Stimulated activated CD4-positive, alpha-beta T cell treated with anti-CD3 and anti-CD28 coated beads, Interleukin-12 subunit alpha, Interleukin-12 subunit beta, amount 100 ng/mL, for 4 hours (primary cell): ENCODE results near the gene TBATA.

Experiments used
- DNase-seq: peaks from one replicate; pipeline ENCODE4 v3.0.0-alpha.2; 2020

TBATA gene

DNA sequence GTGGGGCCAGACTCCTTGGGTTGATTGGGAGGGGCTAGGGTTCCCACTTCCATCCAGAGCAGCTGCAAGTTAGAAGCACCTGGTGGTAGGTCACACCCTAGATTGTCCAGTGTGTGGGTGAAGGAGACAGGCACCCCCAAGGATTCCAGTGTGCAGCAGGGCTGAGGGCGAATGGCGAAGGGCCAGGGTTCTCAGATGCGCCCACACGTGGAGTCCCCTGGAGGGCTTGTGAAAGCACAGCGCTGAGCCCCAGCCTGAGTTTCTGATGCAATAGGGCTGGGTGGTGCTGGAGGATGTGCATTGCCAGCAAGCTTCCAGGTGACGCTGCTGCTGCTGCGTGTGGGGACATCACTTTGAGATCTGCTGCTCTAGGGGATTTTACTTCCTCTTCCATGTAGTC is 25.4 kb downstream of the TBATA start:
- no peak for DNase-seq

GRCh38 chr10:70758757-70759514 is 26.2 kb downstream of the TBATA start:
- DNase-seq = peak; percentile 59

GRCh38 chr10:70757856-70758255 is 27.3 kb downstream of the TBATA start:
- no peak for DNase-seq

DNA sequence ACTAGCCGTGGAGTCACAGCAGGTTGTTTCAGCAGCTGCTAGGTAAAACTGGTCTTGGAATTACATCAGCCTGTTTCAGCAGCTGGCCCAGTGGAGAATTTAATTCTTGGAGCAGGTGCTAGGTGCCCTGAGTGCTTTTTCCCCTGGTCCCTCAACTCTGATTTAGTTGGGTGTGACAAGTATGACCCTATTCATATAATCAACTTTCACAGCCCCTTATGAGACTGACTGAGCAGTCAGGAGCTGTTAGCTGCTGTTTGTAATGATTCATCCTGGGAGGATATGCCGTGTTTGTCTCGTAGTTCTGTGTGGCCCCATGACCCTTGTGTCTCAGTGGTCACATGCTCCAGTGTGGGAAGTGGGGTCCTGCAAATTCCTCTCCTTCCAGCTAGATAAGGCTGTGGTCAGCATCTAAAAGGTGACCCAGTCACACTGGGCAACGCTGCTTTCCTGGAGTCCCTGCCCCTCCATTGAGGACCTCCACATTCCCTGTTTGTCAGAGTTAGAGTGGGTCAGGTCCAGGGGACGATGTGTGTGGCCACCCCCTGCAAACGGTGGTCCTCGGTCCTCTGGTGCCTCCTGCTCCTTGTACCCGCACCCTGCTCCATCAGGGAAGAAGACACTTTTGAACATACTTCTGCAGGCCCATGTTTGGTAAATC is 28.3 kb downstream of the TBATA start:
- no peak for DNase-seq

- DNase-seq = no peak
These were observed 31.1 kb downstream of the TBATA start for GRCh38 chr10:70753841-70754621.

- DNase-seq = no peak
These were observed 32.0 kb downstream of the TBATA start for GRCh38 chr10:70753026-70753663.

DNA sequence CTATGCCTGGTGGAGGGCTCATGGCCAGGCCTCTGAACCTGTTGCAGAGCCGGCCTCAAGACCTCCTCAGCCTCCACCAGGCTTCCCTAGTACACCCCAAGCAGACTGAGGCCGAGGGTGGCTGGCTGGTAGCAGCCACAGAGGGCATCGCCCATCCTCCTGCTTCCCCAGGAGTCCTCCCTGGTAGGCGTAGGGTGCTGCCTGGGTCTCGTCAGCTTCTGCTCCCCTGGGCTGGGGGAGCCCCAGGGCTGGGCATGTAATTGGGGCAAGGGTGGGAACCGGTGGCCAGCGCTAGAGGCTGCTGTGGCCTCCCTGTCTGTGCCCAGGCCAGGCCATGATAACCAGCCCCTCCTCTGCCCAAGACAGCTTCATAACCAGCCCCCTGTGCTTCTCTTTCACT is 32.6 kb downstream of the TBATA start:
- DNase-seq = no peak

- no peak for DNase-seq
These were observed 33.2 kb downstream of the TBATA start for GRCh38 chr10:70751991-70752390.

GRCh38 chr10:70751356-70751755 is 33.8 kb downstream of the TBATA start:
- DNase-seq = no peak

GRCh38 chr10:70750156-70750703 is 34.9 kb downstream of the TBATA start:
- DNase-seq = no peak

DNA sequence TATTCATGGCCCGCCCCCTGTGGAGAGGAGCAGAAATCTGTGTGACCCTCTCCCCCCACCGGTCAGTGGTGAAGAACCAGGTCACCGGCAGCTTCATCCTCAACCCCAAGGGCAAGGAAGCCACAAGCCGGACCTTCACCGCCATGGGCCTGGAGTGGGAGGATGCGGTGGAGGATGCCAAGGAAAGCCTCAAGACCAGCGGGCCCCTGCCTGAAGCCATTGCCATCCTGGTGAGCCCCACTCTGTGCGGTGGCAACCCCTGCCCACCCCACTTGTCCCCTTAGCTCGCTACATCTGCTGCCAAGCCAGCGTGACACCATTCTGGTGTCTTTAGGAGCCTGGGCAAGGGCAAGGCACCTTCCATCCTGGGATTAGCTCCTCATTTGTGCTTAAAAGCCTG is 35.4 kb downstream of the TBATA start:
- DNase-seq = no peak

DNA sequence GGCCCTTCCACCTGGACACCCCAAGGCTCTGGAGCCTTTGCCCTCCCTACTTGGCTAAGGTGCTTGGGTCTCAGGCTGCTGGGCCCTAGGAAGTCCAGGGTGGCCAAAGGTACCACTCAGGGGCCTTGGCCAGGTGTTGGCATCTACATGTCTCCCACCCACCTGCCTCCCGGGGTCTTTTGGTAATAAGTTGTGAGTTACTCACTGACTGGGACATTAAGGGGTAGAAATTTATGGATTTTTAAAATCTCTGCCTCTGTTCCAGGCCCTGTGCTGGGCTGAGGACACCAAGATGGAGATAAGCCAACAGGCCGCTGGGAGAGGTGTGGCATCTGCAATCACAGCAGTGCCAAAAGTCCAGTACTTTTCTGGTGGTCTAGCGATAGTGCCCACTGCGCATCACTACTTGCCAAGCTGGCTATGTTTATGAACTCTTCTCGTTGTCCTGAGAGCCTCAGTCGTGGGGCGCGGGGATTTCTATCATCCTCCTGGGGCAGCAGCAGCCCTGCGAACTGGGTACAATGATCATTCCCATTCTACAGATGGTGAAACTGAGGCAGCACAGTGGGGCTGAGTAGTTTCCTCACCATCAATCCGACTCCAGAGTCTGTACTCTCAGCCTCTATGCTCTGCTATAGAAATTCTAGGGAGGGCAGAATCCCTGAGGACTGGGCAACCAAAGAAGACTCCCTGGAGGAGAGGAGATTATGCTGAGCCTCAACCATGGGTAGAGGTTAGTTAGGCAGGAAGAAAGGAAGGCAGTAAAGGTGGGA is 36.2 kb downstream of the TBATA start:
- no peak for DNase-seq

DNA sequence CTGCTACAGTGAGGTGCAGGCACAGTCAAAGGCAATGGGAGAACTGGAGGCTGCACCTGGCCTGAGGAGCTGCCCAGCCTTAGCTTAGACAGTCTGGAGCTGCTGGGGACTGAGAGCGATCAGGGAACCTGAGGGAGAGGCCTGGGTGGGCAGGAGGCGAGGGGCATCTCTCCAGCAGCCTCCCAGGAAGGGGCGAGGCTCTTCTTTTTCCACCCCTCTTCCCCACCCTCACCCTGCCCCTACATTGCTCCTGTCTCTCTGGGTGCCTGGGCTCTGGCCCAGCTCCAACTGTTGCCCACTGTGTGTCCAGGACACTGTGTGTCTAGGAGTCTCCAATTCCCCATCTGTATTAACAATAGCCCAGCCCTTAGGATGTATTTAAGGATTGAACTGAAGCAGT is 36.9 kb downstream of the TBATA start:
- no peak for DNase-seq

- no peak for DNase-seq
These were observed 37.8 kb downstream of the TBATA start for GRCh38 chr10:70747192-70747965.

DNA sequence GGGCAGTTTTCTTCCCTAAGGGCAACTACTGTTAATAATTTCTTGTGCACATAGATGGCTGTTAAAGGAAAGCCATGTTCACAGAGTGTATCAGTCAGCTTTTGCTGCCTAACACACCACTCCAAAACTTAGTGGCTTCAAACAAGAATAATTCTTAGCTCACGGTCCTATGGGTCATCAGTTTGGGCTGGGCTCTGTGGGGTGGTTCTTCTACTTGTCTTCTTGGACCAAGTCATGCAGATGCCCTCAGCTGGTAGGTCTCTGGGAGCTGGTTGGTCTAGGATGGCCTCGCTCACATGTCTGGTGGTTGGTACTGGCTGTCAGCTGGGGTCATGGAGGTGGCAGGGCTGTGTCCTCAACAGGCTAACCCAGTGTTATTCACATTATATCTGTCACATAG is 39.6 kb downstream of the TBATA start:
- no peak for DNase-seq

- DNase-seq = no peak
These were observed 40.5 kb downstream of the TBATA start for GRCh38 chr10:70744617-70745143.

DNA sequence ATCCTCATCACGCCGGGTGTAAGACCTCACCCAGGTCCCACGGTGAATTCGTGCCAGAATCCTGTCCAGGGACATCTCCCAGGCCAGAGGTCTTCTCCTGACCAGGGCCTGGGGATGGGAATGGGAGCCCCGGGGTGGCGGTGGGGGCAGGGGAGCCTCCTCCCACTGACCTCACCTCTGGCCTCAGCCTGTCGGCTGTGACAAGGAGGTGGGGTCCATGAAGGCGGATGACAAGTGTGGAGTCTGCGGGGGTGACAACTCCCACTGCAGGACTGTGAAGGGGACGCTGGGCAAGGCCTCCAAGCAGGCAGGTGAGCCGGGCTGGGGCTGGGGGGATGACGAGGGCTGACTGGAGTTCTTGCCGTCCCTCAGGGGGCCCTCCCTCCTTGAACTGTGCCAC is 41.3 kb downstream of the TBATA start:
- no peak for DNase-seq

GRCh38 chr10:70743430-70743788 is 41.8 kb downstream of the TBATA start:
- DNase-seq = no peak

DNA sequence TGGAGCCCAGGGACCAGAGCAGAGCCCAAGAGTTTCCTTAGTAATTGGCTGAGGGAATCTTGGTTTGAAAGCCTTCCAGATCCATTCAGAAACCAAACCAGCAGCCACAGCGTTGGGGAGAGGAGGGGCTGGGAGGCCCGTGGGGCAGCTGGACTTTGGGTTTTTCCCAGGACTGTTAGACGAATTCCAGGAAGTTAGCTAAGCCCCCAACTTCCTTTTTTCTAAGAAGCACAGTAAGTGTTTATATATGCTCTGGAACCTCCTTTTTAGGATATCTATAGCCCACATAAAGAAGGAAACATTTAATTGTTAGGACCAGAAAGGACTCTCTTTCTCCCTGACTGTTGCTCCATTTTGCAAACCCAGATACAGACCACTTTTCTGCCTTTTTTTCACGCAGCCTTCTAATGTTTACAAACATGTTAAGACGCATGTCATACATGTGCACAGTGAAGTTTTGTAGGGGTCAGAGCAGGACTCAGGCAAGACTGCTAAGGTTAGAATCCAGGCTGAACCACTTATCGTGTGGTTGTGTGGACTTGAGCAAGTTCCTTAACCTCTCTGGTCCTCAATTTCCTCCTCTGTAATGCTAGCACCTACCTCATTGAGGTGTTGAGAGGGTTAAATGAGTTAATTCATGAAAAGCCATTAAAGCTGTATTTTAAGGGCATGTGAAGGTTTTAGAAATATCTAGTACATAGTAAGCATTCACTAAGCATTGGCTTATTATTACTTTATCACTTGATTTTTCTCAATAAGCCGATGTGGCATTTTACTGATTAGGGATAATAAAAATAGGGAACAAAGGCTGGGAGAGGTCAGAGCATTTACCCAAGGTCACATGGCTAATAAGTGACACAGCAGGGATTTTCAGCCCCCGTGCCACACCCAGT is 42.4 kb downstream of the TBATA start:
- no peak for DNase-seq
